ENCODE results near the gene ITPKA.

The ITPKA gene

GRCh38 chr15:41490355-41490754 lies 3.3 kb upstream of the ITPKA start:
- peak; percentile 94 for DNase-seq (ENCODE audit: low spot score)

GRCh38 chr15:41491889-41492288 lies 1.8 kb upstream of the ITPKA start:
- no peak for DNase-seq (ENCODE audit: low spot score)

GRCh38 chr15:41492597-41493204 lies 973 bp upstream of the ITPKA start:
- no peak for DNase-seq (ENCODE audit: low spot score)

- DNase-seq (ENCODE audit: low spot score), result no peak
These were observed 172 bp downstream of the ITPKA start for GRCh38 chr15:41493902-41494189.

- no peak for DNase-seq (ENCODE audit: low spot score)
These were observed 682 bp downstream of the ITPKA start for GRCh38 chr15:41494190-41494921.

- no peak for DNase-seq (ENCODE audit: low spot score)
These were observed 1.5 kb downstream of the ITPKA start for GRCh38 chr15:41494922-41495735.

GRCh38 chr15:41495736-41496599 lies 2.3 kb downstream of the ITPKA start:
- DNase-seq (ENCODE audit: low spot score), result no peak

- no peak for DNase-seq (ENCODE audit: low spot score)
These were observed 5.0 kb downstream of the ITPKA start for GRCh38 chr15:41498657-41499056.

GRCh38 chr15:41499109-41499851 lies 5.6 kb downstream of the ITPKA start:
- DNase-seq (ENCODE audit: low spot score), result no peak

GRCh38 chr15:41501191-41501917 lies 7.7 kb downstream of the ITPKA start:
- no peak for DNase-seq (ENCODE audit: low spot score)

- no peak for DNase-seq (ENCODE audit: low spot score)
These were observed 8.5 kb downstream of the ITPKA start for GRCh38 chr15:41501931-41502794.

GRCh38 chr15:41502795-41503668 lies 9.4 kb downstream of the ITPKA start:
- no peak for DNase-seq (ENCODE audit: low spot score)

- no peak for DNase-seq (ENCODE audit: low spot score)
These were observed 10.0 kb downstream of the ITPKA start for GRCh38 chr15:41503669-41504010.

- no peak for DNase-seq (ENCODE audit: low spot score)
These were observed 11.2 kb downstream of the ITPKA start for GRCh38 chr15:41504751-41505492.

GRCh38 chr15:41505776-41506175 lies 12.1 kb downstream of the ITPKA start:
- DNase-seq (ENCODE audit: low spot score), result no peak

GRCh38 chr15:41506796-41507341 lies 13.2 kb downstream of the ITPKA start:
- no peak for DNase-seq (ENCODE audit: low spot score)

GRCh38 chr15:41507820-41508290 lies 14.2 kb downstream of the ITPKA start:
- DNase-seq (ENCODE audit: low spot score), result no peak

GRCh38 chr15:41510728-41511127 lies 17.1 kb downstream of the ITPKA start:
- DNase-seq (ENCODE audit: low spot score), result no peak
